Mononuclear cell (primary cell): ENCODE measurements around the gene PTGR1. TPM values are rescaled to one million over a fixed set of nuclear protein-coding genes. Genes with fewer than 3 reads are reported as not detected.
A peak's percentile ranks its signal among the peaks of the same experiment; 100 is the strongest.

Experiments
- H3K27me3 ChIP-seq: 2 replicates; pipeline ENCODE4 v1.6.0; 2011; ENCODE audit warnings: low read length, control low read depth; ENCODE audit not compliant: insufficient read depth
- H3K4me1 ChIP-seq: 2 replicates; pipeline ENCODE4 v1.5.1; 2011; ENCODE audit warnings: mild to moderate bottlenecking, low read length, control low read depth; ENCODE audit not compliant: insufficient read depth
- H3K4me3 ChIP-seq: 2 replicates; pipeline ENCODE4 v1.5.1; 2011; ENCODE audit warnings: mild to moderate bottlenecking, low read length, moderate library complexity
- H3K9me3 ChIP-seq: 2 replicates; pipeline ENCODE4 v1.5.1; 2011; ENCODE audit warnings: low read depth, mild to moderate bottlenecking, control low read depth, low read length
- total RNA-seq: library from RNA; depleted of rRNA; stranded (reverse); fragments of >200 nt; gene quantifications from one replicate; pipeline ENCODE4 v1.2.3, GENCODE V29; 2012

PTGR1 gene
- total RNA-seq, 1 donor: 0.31 TPM

DNA sequence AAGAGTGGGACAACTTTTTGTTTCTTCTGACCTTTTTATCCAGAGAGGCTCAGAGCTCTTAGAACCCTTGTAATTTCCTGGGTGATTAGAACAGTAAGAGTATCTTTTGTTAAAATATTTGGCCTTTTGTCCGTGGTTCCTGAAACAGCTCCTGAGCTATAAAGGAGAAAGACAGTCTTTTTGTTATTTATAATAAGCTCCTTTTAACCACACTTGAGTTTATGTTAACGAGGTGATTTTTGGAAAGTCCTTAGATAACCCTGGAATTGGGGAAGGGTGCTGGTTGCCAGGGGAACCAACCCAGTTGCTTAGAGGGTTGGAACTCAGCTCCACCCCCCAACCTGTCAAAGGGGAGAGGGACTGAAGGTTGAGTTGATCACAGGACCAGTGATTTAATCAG is 69.7 kb downstream of the PTGR1 start:
- no peaks in the 10 kb centered on the region for H3K9me3 ChIP-seq
- H3K27me3 ChIP-seq: peaks cover 5% of the 10 kb centered on the region
- peaks cover 14% of the 10 kb centered on the region for H3K4me1 ChIP-seq
- no peak overlapping the region for H3K4me3 ChIP-seq

DNA sequence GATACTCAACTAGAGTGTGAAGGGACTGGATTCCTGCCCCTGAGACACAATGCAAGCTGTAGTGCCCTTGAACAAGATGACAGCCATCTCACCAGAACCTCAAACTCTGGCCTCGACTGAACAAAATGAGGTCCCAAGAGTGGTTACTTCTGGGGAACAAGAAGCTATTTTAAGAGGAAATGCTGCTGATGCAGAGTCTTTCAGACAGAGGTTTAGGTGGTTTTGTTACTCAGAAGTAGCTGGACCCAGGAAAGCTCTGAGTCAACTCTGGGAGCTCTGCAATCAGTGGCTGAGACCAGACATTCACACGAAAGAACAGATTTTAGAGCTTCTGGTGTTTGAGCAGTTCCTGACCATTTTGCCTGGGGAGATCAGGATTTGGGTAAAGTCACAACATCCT is 72.1 kb downstream of the PTGR1 start:
- Histone ChIP-seq H3K4me3 (no peak overlapping the region), H3K9me3 (no peaks in the 10 kb centered on the region), H3K27me3 (peaks cover 5% of the 10 kb centered on the region), H3K4me1 (peaks cover 16% of the 10 kb centered on the region)

DNA sequence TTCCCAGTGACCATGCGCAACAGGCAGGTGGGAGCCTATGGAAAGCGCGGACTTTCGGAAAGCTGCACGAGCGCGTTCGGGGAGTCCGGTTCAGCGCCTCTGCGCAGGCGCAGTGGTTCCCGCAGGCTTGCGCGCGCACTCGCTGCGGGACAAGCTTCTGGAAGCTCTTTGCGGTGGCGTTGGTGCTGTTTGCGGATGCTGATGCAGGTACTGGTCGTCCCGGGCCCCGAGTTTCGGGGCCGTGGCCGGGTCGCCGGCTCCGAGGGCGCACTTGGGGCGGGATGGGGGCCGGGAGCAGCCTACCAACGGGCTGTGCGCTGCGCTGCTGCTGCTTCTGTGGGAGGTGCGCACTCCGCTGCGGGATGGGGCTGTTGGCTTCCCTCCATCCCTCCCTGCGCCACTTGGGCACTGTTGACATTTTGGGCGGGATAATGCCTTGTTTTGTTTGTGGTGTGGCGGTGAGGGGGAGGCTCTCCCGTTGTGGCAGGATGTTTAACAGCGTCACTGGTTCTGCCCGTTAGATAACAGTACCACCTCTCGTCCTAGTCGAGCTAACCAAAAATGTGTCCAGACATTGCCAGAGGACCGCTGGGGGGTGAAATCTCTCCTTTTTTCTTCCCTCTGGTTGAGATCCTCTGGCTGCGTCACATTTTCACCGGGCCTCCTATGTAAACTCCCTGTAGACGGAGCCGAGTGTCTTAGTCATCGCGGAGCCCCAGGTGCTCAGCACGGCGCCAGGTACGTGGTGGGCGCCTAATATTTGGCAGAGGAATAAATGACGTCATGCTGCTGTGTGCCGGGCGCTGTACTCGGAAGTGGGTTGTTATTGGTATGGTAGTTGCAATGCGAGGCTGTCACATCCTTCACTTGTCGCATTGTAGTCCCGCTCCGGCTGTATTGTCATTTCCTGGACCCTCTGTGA is 74.1 kb downstream of the PTGR1 start, which contains the start of gene ZNF483:
TSS of gene ZNF483 (plus strand) at position 124 of the 922 bp plus-strand sequence. CDS start 2,217 bp downstream, outside the sequence.
- Histone ChIP-seq H3K4me1 (peaks cover 16% of the 10 kb centered on the region), H3K9me3 (no peaks in the 10 kb centered on the region), H3K4me3 (peak within 1 kb of the TSS; percentile 55), H3K27me3 (peaks cover 5% of the 10 kb centered on the region)

DNA sequence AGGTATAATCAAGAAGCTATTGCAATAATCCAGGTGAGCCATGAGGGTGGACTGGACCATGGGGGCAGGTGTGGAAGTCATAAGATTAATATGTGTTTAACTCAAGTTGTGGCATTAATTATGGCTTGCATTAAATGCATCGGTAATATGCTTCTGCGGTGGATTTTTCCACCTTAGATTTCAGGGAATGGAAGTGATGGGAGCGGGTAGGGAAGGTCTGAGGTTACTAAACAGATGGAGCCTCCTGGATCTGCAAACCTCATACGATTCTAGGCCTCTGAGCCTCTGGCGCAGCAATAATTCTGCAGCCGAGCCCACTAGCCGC is 74.8 kb downstream of the PTGR1 start:
- Histone ChIP-seq H3K4me3 (peak overlapping the region; percentile 55), H3K9me3 (no peaks in the 10 kb centered on the region), H3K4me1 (peaks cover 16% of the 10 kb centered on the region)

DNA sequence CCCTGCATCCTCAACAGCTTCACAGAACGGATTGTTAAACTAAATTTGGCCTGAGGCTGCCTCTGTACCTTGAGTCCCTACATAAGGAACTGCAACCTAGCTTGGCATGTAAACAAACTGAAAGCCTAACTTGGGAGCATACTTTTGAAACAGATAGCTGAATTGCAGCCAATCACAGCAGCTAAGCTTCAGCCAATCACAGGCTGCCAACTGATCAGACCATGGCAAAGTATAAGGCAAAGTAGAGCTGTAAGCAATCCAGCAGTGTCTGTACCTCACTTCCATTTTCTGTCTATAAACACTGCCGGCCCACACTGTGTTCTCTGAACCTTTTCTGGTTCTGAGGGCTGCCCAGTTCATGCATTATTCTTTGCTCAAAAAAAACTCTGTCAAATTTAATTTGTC is 83.4 kb downstream of the PTGR1 start:
- no peaks in the 10 kb centered on the region for H3K4me1 ChIP-seq
- no peaks in the 10 kb centered on the region for H3K9me3 ChIP-seq
- H3K4me3 ChIP-seq: no peak overlapping the region
- no peaks in the 10 kb centered on the region for H3K27me3 ChIP-seq

More for the DNA sequence above, 74.8 kb downstream of the PTGR1 start:
- H3K27me3 ChIP-seq: peaks cover 5% of the 10 kb centered on the region

DNA sequence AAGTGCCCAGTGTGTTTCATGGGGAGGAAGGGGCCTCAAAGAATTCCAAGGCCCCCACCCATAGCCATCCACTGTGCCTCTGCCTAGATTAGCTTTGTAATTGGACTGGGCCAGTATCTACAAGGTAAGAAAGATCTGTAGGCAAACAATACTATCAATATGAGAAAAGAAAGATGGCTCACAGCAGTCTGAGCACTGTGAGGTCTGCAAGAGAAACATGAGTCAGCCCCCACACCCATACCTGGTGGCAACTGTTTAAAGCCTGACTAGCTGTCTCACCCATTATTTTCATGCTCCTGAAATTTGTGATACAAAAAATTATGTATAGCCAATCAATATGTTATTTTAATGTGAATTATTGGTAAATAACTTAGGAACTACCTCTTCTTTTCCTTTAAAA is 84.5 kb downstream of the PTGR1 start:
- Histone ChIP-seq H3K9me3 (no peaks in the 10 kb centered on the region), H3K27me3 (no peaks in the 10 kb centered on the region), H3K4me1 (no peaks in the 10 kb centered on the region), H3K4me3 (no peak overlapping the region)

Other genes starting within 250 kb of the PTGR1 start
- 49.1 TPM for gene ECPAS, start 115.3 kb downstream of the PTGR1 start, total RNA-seq
- gene ZNF483, start 74.5 kb downstream of the PTGR1 start, total RNA-seq: 29.9 TPM
- 4.9 TPM for gene DNAJC25, start 31.7 kb upstream of the PTGR1 start, total RNA-seq
- gene GNG10, start 62.0 kb upstream of the PTGR1 start, total RNA-seq: 41.8 TPM
- gene SHOC1, start 195.3 kb upstream of the PTGR1 start, total RNA-seq: under 0.01 TPM